Omental fat pad (tissue), 4 donors: ENCODE measurements around the gene MYO1E. TPM values are rescaled to one million over a fixed set of nuclear protein-coding genes. Genes with fewer than 3 reads are reported as not detected.
"Not testable (repeated sequence)": the region's sequence is repeated elsewhere in the genome, so short reads cannot be mapped to it uniquely, and the experiment has no call there.

Experiments used
- ATAC-seq: fragments of 150-250 bp; one replicate; pipeline ENCODE4 v1.9.1; 2016; ENCODE audit warnings: mild to moderate bottlenecking, moderate library complexity; ENCODE audit not compliant: low FRiP score
- DNase-seq: peaks from one replicate; pipeline ENCODE4 v3.0.0-alpha.2; 2019; ENCODE audit warnings: low spot score
- CTCF ChIP-seq, 3 donors: fragments of 450-650 bp; IDR thresholded peaks; one replicate each; pipeline ENCODE4 v1.5.1; 2016 to 2017; ENCODE audit warnings: antibody characterized with exemption in 3 of 3, mild to moderate bottlenecking in 3 of 3, moderate library complexity in 2 of 3
- total RNA-seq, 4 donors: library from RNA; depleted of rRNA; stranded (reverse); fragments of >200 nt; gene quantifications; one replicate each; pipeline ENCODE4 v1.1.0, GENCODE V29; 2016

The MYO1E gene
- total RNA-seq, 4 donors from 2014 or later, result 35.7 to 193 (median 68.0) TPM

- TF ChIP-seq CTCF (IDR thresholded peaks at IDR 0.05), result no peak
- DNase-seq, result no peak
- no peak for ATAC-seq
Measured at GRCh38 chr15:59399465-59400102, 26.9 kb upstream of the MYO1E start.

GRCh38 chr15:59398220-59398619, 25.5 kb upstream of the MYO1E start:
- ATAC-seq (no peak), DNase-seq (no peak)
- TF ChIP-seq CTCF (IDR thresholded peaks at IDR 0.05), result no peak

GRCh38 chr15:59396679-59397078, 24.0 kb upstream of the MYO1E start:
- no peak for DNase-seq
- ATAC-seq, result no peak
- no peak for TF ChIP-seq CTCF (IDR thresholded peaks at IDR 0.05)

GRCh38 chr15:59396211-59396610, 23.5 kb upstream of the MYO1E start:
- TF ChIP-seq CTCF (IDR thresholded peaks at IDR 0.05), result no peak
- no peak for ATAC-seq
- DNase-seq, result no peak

- ATAC-seq (no peak), DNase-seq (no peak)
- TF ChIP-seq CTCF (IDR thresholded peaks at IDR 0.05), result no peak
Measured at GRCh38 chr15:59394166-59394661, 21.5 kb upstream of the MYO1E start.

GRCh38 chr15:59392299-59392698, 19.6 kb upstream of the MYO1E start:
- ATAC-seq (no peak), DNase-seq (no peak)
- no peak for TF ChIP-seq CTCF (IDR thresholded peaks at IDR 0.05)

- TF ChIP-seq CTCF (IDR thresholded peaks at IDR 0.05), result no peak
Measured at GRCh38 chr15:59388670-59389069, 16.0 kb upstream of the MYO1E start.

GRCh38 chr15:59387196-59387878, 14.7 kb upstream of the MYO1E start:
- DNase-seq, ATAC-seq: not testable (repeated sequence)

More at GRCh38 chr15:59388670-59389069, 16.0 kb upstream of the MYO1E start:
- DNase-seq (no peak), ATAC-seq (peak; percentile 80)
